ENCODE results near the gene USP48.

- TF ChIP-seq CTCF (IDR thresholded peaks at IDR 0.05) (no peak), POLR2A (IDR thresholded peaks at IDR 0.05) (no peak)
These were observed 32.1 kb downstream of the USP48 start for GRCh38 chr1:21750841-21751240.

Measured in adrenal gland (tissue), 5 donors.